ENCODE measurements around the gene PRR30.
A peak's percentile ranks its signal among the peaks of the same experiment; 100 is the strongest.

PRR30 gene

GRCh38 chr2:27097341-27097740 is 41.9 kb downstream of the PRR30 start:
- DNase-seq (ENCODE audit: low read depth), result no peak

- DNase-seq (ENCODE audit: low read depth), result no peak
These were observed 42.4 kb downstream of the PRR30 start for GRCh38 chr2:27096748-27097297.

GRCh38 chr2:27095745-27096651 is 43.2 kb downstream of the PRR30 start:
- peak; percentile 21 for DNase-seq (ENCODE audit: low read depth)

GRCh38 chr2:27095427-27095744 is 43.8 kb downstream of the PRR30 start:
- no peak for DNase-seq (ENCODE audit: low read depth)

GRCh38 chr2:27094353-27094984 is 44.7 kb downstream of the PRR30 start:
- no peak for DNase-seq (ENCODE audit: low read depth)

GRCh38 chr2:27093430-27094352 is 45.5 kb downstream of the PRR30 start:
- DNase-seq (ENCODE audit: low read depth), result no peak

GRCh38 chr2:27092696-27093429 is 46.3 kb downstream of the PRR30 start:
- DNase-seq (ENCODE audit: low read depth), result no peak

- DNase-seq (ENCODE audit: low read depth), result no peak
These were observed 47.2 kb downstream of the PRR30 start for GRCh38 chr2:27091746-27092695.

GRCh38 chr2:27089111-27089954 is 49.9 kb downstream of the PRR30 start:
- DNase-seq (ENCODE audit: low read depth), result no peak

- DNase-seq (ENCODE audit: low read depth), result no peak
These were observed 50.6 kb downstream of the PRR30 start for GRCh38 chr2:27088634-27089033.

- DNase-seq (ENCODE audit: low read depth), result no peak
These were observed 51.3 kb downstream of the PRR30 start for GRCh38 chr2:27087823-27088410.
